WTC11 (cell line): Measurements from ENCODE around the gene RBM28. TPM values are rescaled to one million over a fixed set of nuclear protein-coding genes. Genes with fewer than 3 reads are reported as not detected.

ENCODE experiments used
- ATAC-seq: fragments of 200-7000 bp; cut with Tn5 transposase; 2 replicates; pipeline ENCODE4 v1.10.0; 2021; ENCODE audit warnings: mild to moderate bottlenecking, moderate library complexity
- CTCF ChIA-PET: fragments of 300-600 bp; sonication (Branson Sonifier 250); formaldehyde crosslinking; loops from one replicate; lab custom pipeline; 2021; ENCODE audit warnings: antibody characterized with exemption; lab: Charles Lee
- POLR2A ChIA-PET: fragments of 350-600 bp; sonication (Branson Sonifier 250); formaldehyde crosslinking; loops from one replicate; lab custom pipeline; 2021; ENCODE audit warnings: antibody characterized with exemption; lab: Charles Lee
- DNase-seq: peaks from one replicate; pipeline ENCODE4 v3.0.0; 2021; ENCODE audit warnings: low spot score
- H3K27ac Mint-ChIP-seq: 2 replicates; pipeline ENCODE4 v1.8.0; 2021; ENCODE audit warnings: mixed read lengths
- H3K27me3 Mint-ChIP-seq: 2 replicates; pipeline ENCODE4 v1.8.0; 2021; ENCODE audit warnings: low read depth, mild to moderate bottlenecking, moderate library complexity, mixed read lengths
- H3K36me3 Mint-ChIP-seq: 2 replicates; pipeline ENCODE4 v1.8.0; 2021; ENCODE audit warnings: mixed read lengths
- H3K4me1 Mint-ChIP-seq: 2 replicates; pipeline ENCODE4 v1.8.0; 2022; ENCODE audit warnings: mixed read lengths
- H3K4me3 Mint-ChIP-seq: 2 replicates; pipeline ENCODE4 v1.8.0; 2021; ENCODE audit warnings: mild to moderate bottlenecking, moderate library complexity, mixed read lengths
- H3K9me3 Mint-ChIP-seq: 2 replicates; pipeline ENCODE4 v1.8.0; 2021; ENCODE audit warnings: mixed read lengths
- ETV6 ChIP-seq: sonication (generic); formaldehyde crosslinking; IDR thresholded peaks from 2 replicates; pipeline ENCODE4 v1.8.1; 2022; ENCODE audit warnings: mild to moderate bottlenecking, missing genetic modification reagents
- IRF2 ChIP-seq: sonication (generic); formaldehyde crosslinking; IDR thresholded peaks from 2 replicates; pipeline ENCODE4 v1.8.0; 2022; ENCODE audit warnings: low read depth, missing genetic modification reagents, borderline replicate concordance
- JUN ChIP-seq: sonication (generic); formaldehyde crosslinking; IDR thresholded peaks from 2 replicates; pipeline ENCODE4 v1.8.0; 2023; ENCODE audit warnings: mild to moderate bottlenecking, missing genetic modification reagents
- NR1H2 ChIP-seq: sonication (generic); formaldehyde crosslinking; IDR thresholded peaks from 2 replicates; pipeline ENCODE4 v1.9.0; 2021; ENCODE audit warnings: mild to moderate bottlenecking, moderate library complexity, missing genetic modification reagents
- OVOL2 ChIP-seq: fragments of 250-450 bp; sonication (Bioruptor Pico); IDR thresholded peaks from 2 replicates; pipeline ENCODE4 v1.9.0; 2021; ENCODE audit warnings: mild to moderate bottlenecking, borderline replicate concordance
- TCF7 ChIP-seq: sonication (generic); formaldehyde crosslinking; IDR thresholded peaks from 2 replicates; pipeline ENCODE4 v1.8.0; 2022; ENCODE audit warnings: mild to moderate bottlenecking, low read depth, missing genetic modification reagents, moderate library complexity
- TEAD4 ChIP-seq: sonication (generic); formaldehyde crosslinking; IDR thresholded peaks from 2 replicates; pipeline ENCODE4 v1.8.0; 2022; ENCODE audit warnings: mild to moderate bottlenecking, missing genetic modification reagents
- total RNA-seq: library from RNA; stranded (reverse); gene quantifications from 3 replicates; pipeline ENCODE4 v1.2.3, GENCODE V29; 2021
- TF ChIP-seq, protein P1 (sequence below): sonication (generic); formaldehyde crosslinking; IDR thresholded peaks from 2 replicates; pipeline ENCODE4 v1.8.0; 2022; ENCODE audit warnings: mild to moderate bottlenecking, missing genetic modification reagents
- TF ChIP-seq, protein P2 (sequence below): sonication (generic); formaldehyde crosslinking; IDR thresholded peaks from 2 replicates; pipeline ENCODE4 v1.8.0; 2022; ENCODE audit warnings: mild to moderate bottlenecking, missing genetic modification reagents
- TF ChIP-seq, protein P3 (sequence below): sonication (generic); formaldehyde crosslinking; IDR thresholded peaks from 2 replicates; pipeline ENCODE4 v1.8.0; 2023; ENCODE audit warnings: missing genetic modification reagents
- TF ChIP-seq, protein P4 (sequence below): sonication (generic); formaldehyde crosslinking; IDR thresholded peaks from 2 replicates; pipeline ENCODE4 v1.8.0; 2022; ENCODE audit warnings: missing genetic modification reagents
- TF ChIP-seq, protein P5 (sequence below): sonication (generic); formaldehyde crosslinking; IDR thresholded peaks from 2 replicates; pipeline ENCODE4 v1.8.0; 2022; ENCODE audit warnings: mild to moderate bottlenecking, missing genetic modification reagents
- TF ChIP-seq, protein P6 (sequence below): sonication (generic); formaldehyde crosslinking; conservative IDR thresholded peaks from 2 replicates; pipeline ENCODE4 v1.8.1; 2022; ENCODE audit warnings: mild to moderate bottlenecking, missing genetic modification reagents
- TF ChIP-seq, protein P7 (sequence below): fragments of 250-450 bp; sonication (Bioruptor Pico); IDR thresholded peaks from 2 replicates; pipeline ENCODE4 v1.8.0; 2021; ENCODE audit warnings: mild to moderate bottlenecking
- TF ChIP-seq, protein P8 (sequence below): sonication (generic); formaldehyde crosslinking; IDR thresholded peaks from 2 replicates; pipeline ENCODE4 v1.8.0; 2023; ENCODE audit warnings: missing genetic modification reagents, mild to moderate bottlenecking, borderline replicate concordance
- TF ChIP-seq, protein P9 (sequence below): sonication (generic); formaldehyde crosslinking; IDR thresholded peaks from 2 replicates; pipeline ENCODE4 v1.8.0; 2022; ENCODE audit warnings: mild to moderate bottlenecking, missing genetic modification reagents

The RBM28 gene
- total RNA-seq, 1 experiment from 2014 or later, result 66.1 TPM

DNA sequence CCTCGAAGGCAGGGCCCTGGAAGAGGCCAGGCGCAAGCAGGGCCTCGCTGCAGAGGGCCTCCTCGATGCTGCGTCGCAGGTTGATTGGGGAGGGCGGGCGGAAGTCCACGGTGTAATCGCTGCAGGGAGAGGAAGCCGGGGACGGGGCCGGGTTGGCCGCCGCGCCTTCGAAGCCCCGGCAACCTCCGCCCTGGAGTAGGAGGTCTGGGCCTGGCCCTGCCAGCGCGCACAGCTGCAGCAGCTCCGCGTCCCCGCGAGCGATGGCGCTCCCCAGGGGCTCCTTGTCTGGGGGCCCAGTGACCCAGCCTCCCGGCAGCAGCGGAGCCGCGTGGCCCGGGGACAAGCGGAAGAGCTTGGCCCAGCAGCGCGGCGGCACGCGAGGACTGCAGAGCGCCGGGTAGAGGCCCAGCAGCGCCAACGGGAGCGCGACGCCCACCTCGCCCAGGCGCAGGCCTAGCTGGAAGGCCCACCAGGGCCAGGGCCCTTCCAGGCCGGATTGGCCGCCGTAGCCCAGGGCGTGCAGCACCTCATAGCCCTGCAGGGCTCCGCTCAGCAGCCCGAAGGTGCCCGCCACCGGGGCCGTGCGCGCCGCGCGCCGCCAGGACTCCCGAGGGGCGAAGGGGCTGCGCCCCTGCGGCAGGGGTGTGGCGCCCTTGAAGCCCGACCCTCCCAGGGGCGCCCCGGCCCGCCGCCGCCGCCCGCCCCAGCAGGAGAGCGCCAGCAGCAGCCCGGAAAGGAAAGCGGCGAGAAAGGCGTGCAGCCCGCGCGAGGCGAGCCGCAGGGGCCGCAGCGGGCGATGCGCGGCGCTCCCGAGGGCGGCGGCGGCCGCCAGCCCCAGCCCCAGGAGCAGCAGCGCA, 7.8 kb upstream of the RBM28 start:
- Mint-ChIP-seq H3K27ac (no peak overlapping the region), H3K36me3 (no peaks in the 10 kb centered on the region), H3K9me3 (no peaks in the 10 kb centered on the region), H3K4me1 (peaks cover 5% of the 10 kb centered on the region), H3K27me3 (peaks cover 83% of the 10 kb centered on the region), H3K4me3 (no peak overlapping the region)
- peak; percentile 54 for DNase-seq
- ChIA-PET CTCF (interaction anchor here (0.8 to 5.5 kb wide), 6 partner anchors 9 to 142 kb away, joined by 3 to 125 read pairs (median 7); no protein-coding TSS in a partner anchor), POLR2A (no interaction called here)
- 0 out of 2 replicates have a peak, but pooled peaks have one; percentile 50 for TF ChIP-seq NR1H2 (CRISPR knock-in tag)
- TF ChIP-seq OVOL2 (CRISPR knock-in tag), result no peak
- TF ChIP-seq, protein P1, sequence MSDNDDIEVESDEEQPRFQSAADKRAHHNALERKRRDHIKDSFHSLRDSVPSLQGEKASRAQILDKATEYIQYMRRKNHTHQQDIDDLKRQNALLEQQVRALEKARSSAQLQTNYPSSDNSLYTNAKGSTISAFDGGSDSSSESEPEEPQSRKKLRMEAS (CRISPR knock-in tag), result peak; percentile 83; the same call in 1 of the 2 replicates
- TF ChIP-seq, protein P2, sequence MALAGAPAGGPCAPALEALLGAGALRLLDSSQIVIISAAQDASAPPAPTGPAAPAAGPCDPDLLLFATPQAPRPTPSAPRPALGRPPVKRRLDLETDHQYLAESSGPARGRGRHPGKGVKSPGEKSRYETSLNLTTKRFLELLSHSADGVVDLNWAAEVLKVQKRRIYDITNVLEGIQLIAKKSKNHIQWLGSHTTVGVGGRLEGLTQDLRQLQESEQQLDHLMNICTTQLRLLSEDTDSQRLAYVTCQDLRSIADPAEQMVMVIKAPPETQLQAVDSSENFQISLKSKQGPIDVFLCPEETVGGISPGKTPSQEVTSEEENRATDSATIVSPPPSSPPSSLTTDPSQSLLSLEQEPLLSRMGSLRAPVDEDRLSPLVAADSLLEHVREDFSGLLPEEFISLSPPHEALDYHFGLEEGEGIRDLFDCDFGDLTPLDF (CRISPR knock-in tag), result peak; percentile 35; the same call in 1 of the 2 replicates
- TF ChIP-seq ETV6 (CRISPR knock-in tag), result 0 out of 2 replicates have a peak, but pooled peaks have one; percentile 41
- TF ChIP-seq, protein P3, sequence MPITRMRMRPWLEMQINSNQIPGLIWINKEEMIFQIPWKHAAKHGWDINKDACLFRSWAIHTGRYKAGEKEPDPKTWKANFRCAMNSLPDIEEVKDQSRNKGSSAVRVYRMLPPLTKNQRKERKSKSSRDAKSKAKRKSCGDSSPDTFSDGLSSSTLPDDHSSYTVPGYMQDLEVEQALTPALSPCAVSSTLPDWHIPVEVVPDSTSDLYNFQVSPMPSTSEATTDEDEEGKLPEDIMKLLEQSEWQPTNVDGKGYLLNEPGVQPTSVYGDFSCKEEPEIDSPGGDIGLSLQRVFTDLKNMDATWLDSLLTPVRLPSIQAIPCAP (CRISPR knock-in tag), result peak; percentile 89
- TF ChIP-seq, protein P4, sequence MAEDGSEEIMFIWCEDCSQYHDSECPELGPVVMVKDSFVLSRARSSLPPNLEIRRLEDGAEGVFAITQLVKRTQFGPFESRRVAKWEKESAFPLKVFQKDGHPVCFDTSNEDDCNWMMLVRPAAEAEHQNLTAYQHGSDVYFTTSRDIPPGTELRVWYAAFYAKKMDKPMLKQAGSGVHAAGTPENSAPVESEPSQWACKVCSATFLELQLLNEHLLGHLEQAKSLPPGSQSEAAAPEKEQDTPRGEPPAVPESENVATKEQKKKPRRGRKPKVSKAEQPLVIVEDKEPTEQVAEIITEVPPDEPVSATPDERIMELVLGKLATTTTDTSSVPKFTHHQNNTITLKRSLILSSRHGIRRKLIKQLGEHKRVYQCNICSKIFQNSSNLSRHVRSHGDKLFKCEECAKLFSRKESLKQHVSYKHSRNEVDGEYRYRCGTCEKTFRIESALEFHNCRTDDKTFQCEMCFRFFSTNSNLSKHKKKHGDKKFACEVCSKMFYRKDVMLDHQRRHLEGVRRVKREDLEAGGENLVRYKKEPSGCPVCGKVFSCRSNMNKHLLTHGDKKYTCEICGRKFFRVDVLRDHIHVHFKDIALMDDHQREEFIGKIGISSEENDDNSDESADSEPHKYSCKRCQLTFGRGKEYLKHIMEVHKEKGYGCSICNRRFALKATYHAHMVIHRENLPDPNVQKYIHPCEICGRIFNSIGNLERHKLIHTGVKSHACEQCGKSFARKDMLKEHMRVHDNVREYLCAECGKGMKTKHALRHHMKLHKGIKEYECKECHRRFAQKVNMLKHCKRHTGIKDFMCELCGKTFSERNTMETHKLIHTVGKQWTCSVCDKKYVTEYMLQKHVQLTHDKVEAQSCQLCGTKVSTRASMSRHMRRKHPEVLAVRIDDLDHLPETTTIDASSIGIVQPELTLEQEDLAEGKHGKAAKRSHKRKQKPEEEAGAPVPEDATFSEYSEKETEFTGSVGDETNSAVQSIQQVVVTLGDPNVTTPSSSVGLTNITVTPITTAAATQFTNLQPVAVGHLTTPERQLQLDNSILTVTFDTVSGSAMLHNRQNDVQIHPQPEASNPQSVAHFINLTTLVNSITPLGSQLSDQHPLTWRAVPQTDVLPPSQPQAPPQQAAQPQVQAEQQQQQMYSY (CRISPR knock-in tag), result peak; percentile 53; the same call in 1 of the 2 replicates
- TF ChIP-seq TEAD4 (CRISPR knock-in tag), result no peak
- TF ChIP-seq, protein P5, sequence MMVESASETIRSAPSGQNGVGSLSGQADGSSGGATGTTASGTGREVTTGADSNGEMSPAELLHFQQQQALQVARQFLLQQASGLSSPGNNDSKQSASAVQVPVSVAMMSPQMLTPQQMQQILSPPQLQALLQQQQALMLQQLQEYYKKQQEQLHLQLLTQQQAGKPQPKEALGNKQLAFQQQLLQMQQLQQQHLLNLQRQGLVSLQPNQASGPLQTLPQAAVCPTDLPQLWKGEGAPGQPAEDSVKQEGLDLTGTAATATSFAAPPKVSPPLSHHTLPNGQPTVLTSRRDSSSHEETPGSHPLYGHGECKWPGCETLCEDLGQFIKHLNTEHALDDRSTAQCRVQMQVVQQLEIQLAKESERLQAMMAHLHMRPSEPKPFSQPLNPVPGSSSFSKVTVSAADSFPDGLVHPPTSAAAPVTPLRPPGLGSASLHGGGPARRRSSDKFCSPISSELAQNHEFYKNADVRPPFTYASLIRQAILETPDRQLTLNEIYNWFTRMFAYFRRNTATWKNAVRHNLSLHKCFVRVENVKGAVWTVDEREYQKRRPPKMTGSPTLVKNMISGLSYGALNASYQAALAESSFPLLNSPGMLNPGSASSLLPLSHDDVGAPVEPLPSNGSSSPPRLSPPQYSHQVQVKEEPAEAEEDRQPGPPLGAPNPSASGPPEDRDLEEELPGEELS, result peak; percentile 92
- TF ChIP-seq, protein P6, sequence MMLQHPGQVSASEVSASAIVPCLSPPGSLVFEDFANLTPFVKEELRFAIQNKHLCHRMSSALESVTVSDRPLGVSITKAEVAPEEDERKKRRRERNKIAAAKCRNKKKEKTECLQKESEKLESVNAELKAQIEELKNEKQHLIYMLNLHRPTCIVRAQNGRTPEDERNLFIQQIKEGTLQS, result no peak
- TF ChIP-seq JUN (CRISPR knock-in tag), result 0 out of 2 replicates have a peak, but pooled peaks have one; percentile 54
- TF ChIP-seq IRF2, result peak; percentile 35
- TF ChIP-seq, protein P7, sequence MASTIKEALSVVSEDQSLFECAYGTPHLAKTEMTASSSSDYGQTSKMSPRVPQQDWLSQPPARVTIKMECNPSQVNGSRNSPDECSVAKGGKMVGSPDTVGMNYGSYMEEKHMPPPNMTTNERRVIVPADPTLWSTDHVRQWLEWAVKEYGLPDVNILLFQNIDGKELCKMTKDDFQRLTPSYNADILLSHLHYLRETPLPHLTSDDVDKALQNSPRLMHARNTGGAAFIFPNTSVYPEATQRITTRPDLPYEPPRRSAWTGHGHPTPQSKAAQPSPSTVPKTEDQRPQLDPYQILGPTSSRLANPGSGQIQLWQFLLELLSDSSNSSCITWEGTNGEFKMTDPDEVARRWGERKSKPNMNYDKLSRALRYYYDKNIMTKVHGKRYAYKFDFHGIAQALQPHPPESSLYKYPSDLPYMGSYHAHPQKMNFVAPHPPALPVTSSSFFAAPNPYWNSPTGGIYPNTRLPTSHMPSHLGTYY (CRISPR knock-in tag), result no peak
- 0 out of 2 replicates have a peak, but pooled peaks have one; percentile 11 for TF ChIP-seq TCF7 (CRISPR knock-in tag)
- TF ChIP-seq, protein P8, sequence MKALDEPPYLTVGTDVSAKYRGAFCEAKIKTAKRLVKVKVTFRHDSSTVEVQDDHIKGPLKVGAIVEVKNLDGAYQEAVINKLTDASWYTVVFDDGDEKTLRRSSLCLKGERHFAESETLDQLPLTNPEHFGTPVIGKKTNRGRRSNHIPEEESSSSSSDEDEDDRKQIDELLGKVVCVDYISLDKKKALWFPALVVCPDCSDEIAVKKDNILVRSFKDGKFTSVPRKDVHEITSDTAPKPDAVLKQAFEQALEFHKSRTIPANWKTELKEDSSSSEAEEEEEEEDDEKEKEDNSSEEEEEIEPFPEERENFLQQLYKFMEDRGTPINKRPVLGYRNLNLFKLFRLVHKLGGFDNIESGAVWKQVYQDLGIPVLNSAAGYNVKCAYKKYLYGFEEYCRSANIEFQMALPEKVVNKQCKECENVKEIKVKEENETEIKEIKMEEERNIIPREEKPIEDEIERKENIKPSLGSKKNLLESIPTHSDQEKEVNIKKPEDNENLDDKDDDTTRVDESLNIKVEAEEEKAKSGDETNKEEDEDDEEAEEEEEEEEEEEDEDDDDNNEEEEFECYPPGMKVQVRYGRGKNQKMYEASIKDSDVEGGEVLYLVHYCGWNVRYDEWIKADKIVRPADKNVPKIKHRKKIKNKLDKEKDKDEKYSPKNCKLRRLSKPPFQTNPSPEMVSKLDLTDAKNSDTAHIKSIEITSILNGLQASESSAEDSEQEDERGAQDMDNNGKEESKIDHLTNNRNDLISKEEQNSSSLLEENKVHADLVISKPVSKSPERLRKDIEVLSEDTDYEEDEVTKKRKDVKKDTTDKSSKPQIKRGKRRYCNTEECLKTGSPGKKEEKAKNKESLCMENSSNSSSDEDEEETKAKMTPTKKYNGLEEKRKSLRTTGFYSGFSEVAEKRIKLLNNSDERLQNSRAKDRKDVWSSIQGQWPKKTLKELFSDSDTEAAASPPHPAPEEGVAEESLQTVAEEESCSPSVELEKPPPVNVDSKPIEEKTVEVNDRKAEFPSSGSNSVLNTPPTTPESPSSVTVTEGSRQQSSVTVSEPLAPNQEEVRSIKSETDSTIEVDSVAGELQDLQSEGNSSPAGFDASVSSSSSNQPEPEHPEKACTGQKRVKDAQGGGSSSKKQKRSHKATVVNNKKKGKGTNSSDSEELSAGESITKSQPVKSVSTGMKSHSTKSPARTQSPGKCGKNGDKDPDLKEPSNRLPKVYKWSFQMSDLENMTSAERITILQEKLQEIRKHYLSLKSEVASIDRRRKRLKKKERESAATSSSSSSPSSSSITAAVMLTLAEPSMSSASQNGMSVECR (CRISPR knock-in tag), result 0 out of 2 replicates have a peak, but pooled peaks have one; percentile 65
- TF ChIP-seq, protein P9, sequence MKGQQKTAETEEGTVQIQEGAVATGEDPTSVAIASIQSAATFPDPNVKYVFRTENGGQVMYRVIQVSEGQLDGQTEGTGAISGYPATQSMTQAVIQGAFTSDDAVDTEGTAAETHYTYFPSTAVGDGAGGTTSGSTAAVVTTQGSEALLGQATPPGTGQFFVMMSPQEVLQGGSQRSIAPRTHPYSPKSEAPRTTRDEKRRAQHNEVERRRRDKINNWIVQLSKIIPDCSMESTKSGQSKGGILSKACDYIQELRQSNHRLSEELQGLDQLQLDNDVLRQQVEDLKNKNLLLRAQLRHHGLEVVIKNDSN (CRISPR knock-in tag), result peak; percentile 38; the same call in 1 of the 2 replicates
- peak; percentile 25 for ATAC-seq
